ENCODE results near the gene IMP4.

- TF ChIP-seq EZH2 (IDR thresholded peaks at IDR 0.05; ENCODE audit: insufficient read depth, poor library complexity, severe bottlenecking) (no peak), EZH2phosphoT487 (IDR thresholded peaks at IDR 0.05; ENCODE audit: insufficient read depth, low read depth) (no peak)
These were observed 28.8 kb upstream of the IMP4 start for GRCh38 chr2:130313812-130314334.

Measured in GM23248 (cell line).